Natural killer cell (primary cell): ENCODE data around the gene ARSB. TPM values are rescaled to one million over a fixed set of nuclear protein-coding genes. Genes with fewer than 3 reads are reported as not detected.

Experiments used
- ATAC-seq, 3 donors: fragments of 150-1000 bp in 2 of 3; fragments of 200-7000 bp in 1 of 3; cut with Tn5 transposase; 1 replicate in 1 of 3; 2 replicates in 2 of 3; pipeline ENCODE4 v1.10.0; 2021; ENCODE audit warnings: mild to moderate bottlenecking in 2 of 3, moderate library complexity in 2 of 3
- DNase-seq, 2 donors: peaks; one replicate each; pipeline versions ENCODE4 v3.0.0 to v3.0.0-alpha.2; 2013 to 2021; ENCODE audit warnings: mixed read lengths in 1 of 2
- H3K27ac ChIP-seq: one replicate; pipeline ENCODE4 v1.5.1; 2013; ENCODE audit warnings: mild to moderate bottlenecking, low read length
- H3K27me3 ChIP-seq: one replicate; pipeline ENCODE4 v1.6.1; 2013; ENCODE audit warnings: low read length; ENCODE audit not compliant: control insufficient read depth, insufficient read depth
- H3K36me3 ChIP-seq: one replicate; pipeline ENCODE4 v1.6.1; 2013; ENCODE audit warnings: low read length; ENCODE audit not compliant: control insufficient read depth, insufficient read depth
- H3K4me1 ChIP-seq: one replicate; pipeline ENCODE4 v1.6.1; 2013; ENCODE audit warnings: low read length; ENCODE audit not compliant: control insufficient read depth, insufficient read depth
- H3K4me3 ChIP-seq: one replicate; pipeline ENCODE4 v1.5.1; 2013; ENCODE audit warnings: low read length
- H3K9me3 ChIP-seq: one replicate; pipeline ENCODE4 v1.6.1; 2013; ENCODE audit warnings: low read length; ENCODE audit not compliant: control insufficient read depth, insufficient read depth
- H3K27ac Mint-ChIP-seq, 2 donors: one replicate each; pipeline ENCODE4 v1.8.0; 2022; ENCODE audit warnings: mild to moderate bottlenecking in 2 of 2, mixed read lengths in 2 of 2, moderate library complexity in 1 of 2
- H3K27me3 Mint-ChIP-seq, 2 donors: one replicate each; pipeline ENCODE4 v1.8.0; 2022; ENCODE audit warnings: low read depth in 2 of 2, mixed read lengths in 2 of 2
- H3K36me3 Mint-ChIP-seq: one replicate; pipeline ENCODE4 v1.8.0; 2022; ENCODE audit warnings: mixed read lengths
- H3K4me1 Mint-ChIP-seq, 2 donors: one replicate each; pipeline ENCODE4 v1.8.0; 2022; ENCODE audit warnings: mixed read lengths in 2 of 2
- H3K4me3 Mint-ChIP-seq: one replicate; pipeline ENCODE4 v1.8.0; 2022; ENCODE audit warnings: mild to moderate bottlenecking, moderate library complexity, mixed read lengths
- H3K9me3 Mint-ChIP-seq, 2 donors: one replicate each; pipeline ENCODE4 v1.8.0; 2022; ENCODE audit warnings: mixed read lengths in 2 of 2
- WGBS: methylation state at CpG from one replicate; pipeline ENCODE4 v1.1.7; 2013; ENCODE audit warnings: missing lambda C conversion rate; ENCODE audit not compliant: insufficient coverage; 5-methylcytosine and 5-hydroxymethylcytosine counted together
- intact Hi-C: fragments of 100-400 bp; cut with micrococcal nuclease; formaldehyde crosslinking; loops from one replicate; pipeline ENCODE4 v1.14.2; 2022
- total RNA-seq, 4 donors: library from RNA; stranded (reverse); fragments of 120-200 nt in 1 of 4; gene quantifications; one replicate each; pipeline versions ENCODE4 v1.2.3 to v1.2.4, GENCODE V29; 2013 to 2022
- TF ChIP-seq, protein P1 (sequence below): fragments of 200-600 bp; IDR thresholded peaks from one replicate; pipeline ENCODE4 v1.8.0; 2022; ENCODE audit warnings: antibody characterized with exemption

The ARSB gene
- total RNA-seq, 3 donors from 2014 or later (not counting 1 experiment from before 2014, with no cell fraction given), result 8.6 to 12.8 (median 8.9) TPM

DNA sequence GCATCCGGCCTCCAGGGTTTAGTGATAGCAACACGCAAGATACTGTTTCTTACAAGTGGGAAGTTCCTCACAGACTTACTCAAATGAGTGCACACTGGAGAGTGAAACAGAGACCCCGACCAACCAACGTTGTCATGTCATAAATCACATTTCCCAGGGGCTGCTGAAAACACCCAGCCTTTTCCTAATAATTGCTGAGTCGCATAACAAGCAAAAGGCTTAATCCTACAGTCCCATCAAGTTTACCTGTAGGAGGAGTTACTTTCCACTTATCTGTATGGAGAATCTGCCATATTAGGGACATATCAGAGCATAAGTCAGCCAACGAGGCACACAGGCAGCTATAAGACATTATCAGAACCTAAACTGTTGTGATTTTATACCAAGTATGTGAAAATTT lies 180.1 kb downstream of the ARSB start:
- Mint-ChIP-seq H3K27ac (no peak overlapping the region), H3K4me1 (no peaks in the 10 kb centered on the region), H3K36me3 (no peaks in the 10 kb centered on the region), H3K4me3 (no peak overlapping the region), H3K9me3 (peaks cover 2% of the 10 kb centered on the region in 2 donors), H3K27me3 (no peaks in the 10 kb centered on the region)
- no peak overlapping the region for H3K27ac ChIP-seq
- no peaks in the 10 kb centered on the region for H3K4me1 ChIP-seq
- no peaks in the 10 kb centered on the region for H3K36me3 ChIP-seq
- intact Hi-C loops, result no loop called here
- no peaks in the 10 kb centered on the region for H3K27me3 ChIP-seq
- DNase-seq (no peak), ATAC-seq (no peak)
- no peaks in the 10 kb centered on the region for H3K9me3 ChIP-seq
- H3K4me3 ChIP-seq, result no peak overlapping the region
- TF ChIP-seq, protein P1, sequence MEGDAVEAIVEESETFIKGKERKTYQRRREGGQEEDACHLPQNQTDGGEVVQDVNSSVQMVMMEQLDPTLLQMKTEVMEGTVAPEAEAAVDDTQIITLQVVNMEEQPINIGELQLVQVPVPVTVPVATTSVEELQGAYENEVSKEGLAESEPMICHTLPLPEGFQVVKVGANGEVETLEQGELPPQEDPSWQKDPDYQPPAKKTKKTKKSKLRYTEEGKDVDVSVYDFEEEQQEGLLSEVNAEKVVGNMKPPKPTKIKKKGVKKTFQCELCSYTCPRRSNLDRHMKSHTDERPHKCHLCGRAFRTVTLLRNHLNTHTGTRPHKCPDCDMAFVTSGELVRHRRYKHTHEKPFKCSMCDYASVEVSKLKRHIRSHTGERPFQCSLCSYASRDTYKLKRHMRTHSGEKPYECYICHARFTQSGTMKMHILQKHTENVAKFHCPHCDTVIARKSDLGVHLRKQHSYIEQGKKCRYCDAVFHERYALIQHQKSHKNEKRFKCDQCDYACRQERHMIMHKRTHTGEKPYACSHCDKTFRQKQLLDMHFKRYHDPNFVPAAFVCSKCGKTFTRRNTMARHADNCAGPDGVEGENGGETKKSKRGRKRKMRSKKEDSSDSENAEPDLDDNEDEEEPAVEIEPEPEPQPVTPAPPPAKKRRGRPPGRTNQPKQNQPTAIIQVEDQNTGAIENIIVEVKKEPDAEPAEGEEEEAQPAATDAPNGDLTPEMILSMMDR, result no peak
- WGBS, result 86% methylated on average over 5 of the region's 6 CpGs

DNA sequence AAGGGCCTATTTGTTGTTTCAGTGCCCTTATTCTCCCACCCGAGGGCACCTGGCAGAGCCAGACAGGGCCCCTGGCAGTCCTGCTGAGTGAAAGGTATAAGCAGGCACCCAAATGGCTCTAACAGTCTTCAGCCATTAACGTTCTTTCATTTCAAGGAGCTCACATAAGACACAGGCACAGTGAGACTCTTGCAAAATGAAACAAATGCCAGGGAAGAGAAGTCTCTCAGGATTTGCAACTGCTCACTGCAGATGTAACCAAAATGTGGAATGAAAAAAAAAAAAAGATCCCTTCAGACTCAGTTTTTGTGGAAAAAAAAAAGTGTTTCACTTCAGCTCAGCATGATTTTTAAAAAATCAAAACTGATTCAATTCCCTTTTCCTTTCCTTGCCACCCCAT lies 181.2 kb downstream of the ARSB start:
- ATAC-seq (no peak), DNase-seq (no peak)
- Histone ChIP-seq H3K27me3 (no peaks in the 10 kb centered on the region), H3K9me3 (no peaks in the 10 kb centered on the region), H3K4me1 (no peaks in the 10 kb centered on the region), H3K4me3 (no peak overlapping the region), H3K36me3 (no peaks in the 10 kb centered on the region), H3K27ac (no peak overlapping the region)
- TF ChIP-seq, protein P1, result no peak
- 96% methylated on average over 2 of the region's 2 CpGs for WGBS
- intact Hi-C loops, result no loop called here
- Mint-ChIP-seq H3K4me3 (no peak overlapping the region), H3K9me3 (peaks cover 2% of the 10 kb centered on the region in 2 donors), H3K4me1 (no peaks in the 10 kb centered on the region), H3K27me3 (no peaks in the 10 kb centered on the region), H3K27ac (no peak overlapping the region), H3K36me3 (no peaks in the 10 kb centered on the region)

DNA sequence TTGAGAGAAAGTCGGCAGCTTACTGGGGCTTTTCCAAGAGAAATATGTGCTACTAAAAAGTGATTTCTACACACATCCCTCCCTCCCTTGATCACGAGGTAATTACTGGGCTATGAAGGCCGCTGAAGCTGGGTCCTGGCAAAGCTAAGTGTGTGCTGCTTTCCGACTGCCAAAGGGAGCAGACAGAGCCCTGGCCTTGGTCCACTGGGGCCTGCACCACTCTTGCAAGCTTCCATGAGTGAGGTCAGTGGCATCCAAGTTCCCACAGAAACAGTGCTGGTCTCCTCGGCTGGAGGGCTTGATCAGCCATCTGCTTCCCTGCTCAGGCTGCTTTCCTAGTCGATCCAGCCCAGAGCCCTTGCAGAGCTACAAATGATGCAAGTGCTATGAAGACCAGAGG lies 181.8 kb downstream of the ARSB start:
- H3K36me3 Mint-ChIP-seq, result no peaks in the 10 kb centered on the region
- Histone ChIP-seq H3K27me3 (no peaks in the 10 kb centered on the region), H3K36me3 (no peaks in the 10 kb centered on the region), H3K27ac (no peak overlapping the region), H3K4me1 (no peaks in the 10 kb centered on the region), H3K4me3 (no peak overlapping the region), H3K9me3 (no peaks in the 10 kb centered on the region)
- H3K27me3 Mint-ChIP-seq, result no peaks in the 10 kb centered on the region
- intact Hi-C loops, result no loop called here
- H3K27ac Mint-ChIP-seq, result no peak overlapping the region
- no peaks in the 10 kb centered on the region for H3K4me1 Mint-ChIP-seq
- TF ChIP-seq, protein P1, result no peak
- ATAC-seq (no peak), DNase-seq (no peak)
- 96% methylated on average over 6 of the region's 6 CpGs for WGBS
- no peak overlapping the region for H3K4me3 Mint-ChIP-seq
- H3K9me3 Mint-ChIP-seq, result peaks cover 2% of the 10 kb centered on the region in 2 donors

DNA sequence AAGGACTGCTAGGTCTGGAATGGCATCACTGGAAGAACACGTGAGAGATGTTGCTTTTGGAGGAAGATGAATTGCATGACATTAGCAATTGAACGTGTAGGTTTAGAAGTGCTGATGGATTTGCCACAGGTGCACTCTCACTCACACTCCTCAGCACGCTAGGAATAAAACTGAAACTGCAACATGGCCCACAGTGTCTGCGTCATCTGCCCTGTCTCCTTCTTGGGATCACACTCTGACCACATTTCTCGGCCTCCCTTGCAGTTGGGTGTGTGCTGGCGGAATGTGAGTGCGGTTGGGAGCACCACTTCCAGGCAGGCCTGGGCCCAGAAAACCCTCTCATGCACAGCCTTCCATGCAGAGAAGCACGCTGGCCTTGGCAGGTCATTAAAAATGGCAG lies 183.7 kb downstream of the ARSB start:
- Histone ChIP-seq H3K27me3 (no peaks in the 10 kb centered on the region), H3K27ac (no peak overlapping the region), H3K4me1 (no peaks in the 10 kb centered on the region), H3K36me3 (no peaks in the 10 kb centered on the region), H3K4me3 (no peak overlapping the region), H3K9me3 (no peaks in the 10 kb centered on the region)
- no peak for ATAC-seq
- Mint-ChIP-seq H3K27me3 (no peaks in the 10 kb centered on the region), H3K27ac (no peak overlapping the region), H3K4me3 (no peak overlapping the region), H3K4me1 (no peaks in the 10 kb centered on the region), H3K9me3 (peaks cover 2% of the 10 kb centered on the region in 2 donors), H3K36me3 (no peaks in the 10 kb centered on the region)
- TF ChIP-seq, protein P1, result no peak
- intact Hi-C loops, result no loop called here
- DNase-seq, result peak in 1 of 2 donors; percentile 4
- 91% methylated on average over 8 of the region's 8 CpGs for WGBS
